ENCODE results near the gene ACTR3.

GRCh38 chr2:113850687-113851086, 39.2 kb upstream of the ACTR3 start:
- TF ChIP-seq, protein P1, sequence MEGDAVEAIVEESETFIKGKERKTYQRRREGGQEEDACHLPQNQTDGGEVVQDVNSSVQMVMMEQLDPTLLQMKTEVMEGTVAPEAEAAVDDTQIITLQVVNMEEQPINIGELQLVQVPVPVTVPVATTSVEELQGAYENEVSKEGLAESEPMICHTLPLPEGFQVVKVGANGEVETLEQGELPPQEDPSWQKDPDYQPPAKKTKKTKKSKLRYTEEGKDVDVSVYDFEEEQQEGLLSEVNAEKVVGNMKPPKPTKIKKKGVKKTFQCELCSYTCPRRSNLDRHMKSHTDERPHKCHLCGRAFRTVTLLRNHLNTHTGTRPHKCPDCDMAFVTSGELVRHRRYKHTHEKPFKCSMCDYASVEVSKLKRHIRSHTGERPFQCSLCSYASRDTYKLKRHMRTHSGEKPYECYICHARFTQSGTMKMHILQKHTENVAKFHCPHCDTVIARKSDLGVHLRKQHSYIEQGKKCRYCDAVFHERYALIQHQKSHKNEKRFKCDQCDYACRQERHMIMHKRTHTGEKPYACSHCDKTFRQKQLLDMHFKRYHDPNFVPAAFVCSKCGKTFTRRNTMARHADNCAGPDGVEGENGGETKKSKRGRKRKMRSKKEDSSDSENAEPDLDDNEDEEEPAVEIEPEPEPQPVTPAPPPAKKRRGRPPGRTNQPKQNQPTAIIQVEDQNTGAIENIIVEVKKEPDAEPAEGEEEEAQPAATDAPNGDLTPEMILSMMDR (IDR thresholded peaks at IDR 0.05), result no peak
- TF ChIP-seq POLR2A (IDR thresholded peaks at IDR 0.05), result no peak
